Sigmoid colon (tissue), 4 donors: ENCODE measurements around the gene TRIAP1.
A peak's percentile ranks its signal among the peaks of the same experiment; 100 is the strongest.

Experiments used
- EP300 ChIP-seq, 4 donors: sonication (generic); formaldehyde crosslinking; IDR thresholded peaks; one replicate each; pipeline ENCODE4 v1.6.1; 2017; ENCODE audit warnings: antibody characterized with exemption in 4 of 4
- POLR2A ChIP-seq, 2 donors: fragments of 450-650 bp; IDR thresholded peaks; one replicate each; pipeline ENCODE4 v1.6.1; 2016; ENCODE audit warnings: antibody characterized with exemption in 2 of 2, mild to moderate bottlenecking in 2 of 2, moderate library complexity in 2 of 2
- POLR2AphosphoS5 ChIP-seq, 4 donors: sonication (generic); formaldehyde crosslinking; IDR thresholded peaks; one replicate each; pipeline ENCODE4 v1.6.1; 2017; ENCODE audit warnings: antibody characterized with exemption in 4 of 4
- TF ChIP-seq, protein P1 (sequence below), 4 experiments: fragments of 450-650 bp in 3 of 4; fragments of 200-600 bp in 1 of 4; IDR thresholded peaks; one replicate each; pipeline ENCODE4 v1.5.1; 2016 to 2019; ENCODE audit warnings: antibody characterized with exemption in 4 of 4, mild to moderate bottlenecking in 3 of 4, moderate library complexity in 2 of 4

DNA sequence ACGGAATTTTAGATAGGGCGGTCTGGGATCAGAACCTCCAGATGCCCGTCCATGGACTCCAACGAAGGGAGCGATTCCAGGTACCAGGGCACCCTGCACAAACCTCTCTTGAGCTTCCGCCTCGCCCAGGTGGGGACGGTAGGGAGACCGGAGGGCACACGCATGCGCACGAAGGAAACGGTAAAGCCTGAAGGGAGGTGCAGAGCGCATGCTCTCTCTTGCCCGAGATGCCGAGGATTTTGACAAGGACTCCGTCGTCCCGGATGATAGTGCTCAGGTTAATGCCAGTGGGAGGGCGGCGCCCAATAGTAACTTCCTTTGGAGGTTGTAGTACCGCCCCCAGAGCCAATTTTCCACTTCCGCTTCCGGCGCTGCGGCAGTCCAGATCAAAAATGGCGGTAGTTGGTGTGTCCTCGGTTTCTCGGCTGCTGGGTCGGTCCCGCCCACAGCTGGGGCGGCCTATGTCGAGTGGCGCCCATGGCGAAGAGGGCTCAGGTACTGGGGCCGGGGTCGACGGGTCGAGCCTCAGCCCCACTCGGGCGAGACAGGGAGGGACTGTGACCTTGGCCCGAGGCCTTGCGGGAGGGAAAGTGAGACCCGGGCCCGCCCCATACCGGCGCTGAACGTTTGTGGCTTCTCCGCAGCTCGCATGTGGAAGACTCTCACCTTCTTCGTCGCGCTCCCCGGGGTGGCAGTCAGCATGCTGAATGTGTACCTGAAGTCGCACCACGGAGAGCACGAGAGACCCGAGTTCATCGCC is 8.3 kb downstream of the TRIAP1 start, which contains the start of gene COX6A1:
- TF ChIP-seq, protein P1, sequence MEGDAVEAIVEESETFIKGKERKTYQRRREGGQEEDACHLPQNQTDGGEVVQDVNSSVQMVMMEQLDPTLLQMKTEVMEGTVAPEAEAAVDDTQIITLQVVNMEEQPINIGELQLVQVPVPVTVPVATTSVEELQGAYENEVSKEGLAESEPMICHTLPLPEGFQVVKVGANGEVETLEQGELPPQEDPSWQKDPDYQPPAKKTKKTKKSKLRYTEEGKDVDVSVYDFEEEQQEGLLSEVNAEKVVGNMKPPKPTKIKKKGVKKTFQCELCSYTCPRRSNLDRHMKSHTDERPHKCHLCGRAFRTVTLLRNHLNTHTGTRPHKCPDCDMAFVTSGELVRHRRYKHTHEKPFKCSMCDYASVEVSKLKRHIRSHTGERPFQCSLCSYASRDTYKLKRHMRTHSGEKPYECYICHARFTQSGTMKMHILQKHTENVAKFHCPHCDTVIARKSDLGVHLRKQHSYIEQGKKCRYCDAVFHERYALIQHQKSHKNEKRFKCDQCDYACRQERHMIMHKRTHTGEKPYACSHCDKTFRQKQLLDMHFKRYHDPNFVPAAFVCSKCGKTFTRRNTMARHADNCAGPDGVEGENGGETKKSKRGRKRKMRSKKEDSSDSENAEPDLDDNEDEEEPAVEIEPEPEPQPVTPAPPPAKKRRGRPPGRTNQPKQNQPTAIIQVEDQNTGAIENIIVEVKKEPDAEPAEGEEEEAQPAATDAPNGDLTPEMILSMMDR (IDR thresholded peaks at IDR 0.05), result no peak
- peak; percentile 70 to 86 (median 78) for TF ChIP-seq POLR2AphosphoS5 (IDR thresholded peaks at IDR 0.05)
- TF ChIP-seq POLR2A (IDR thresholded peaks at IDR 0.05), result peak; percentile 41 to 47
- no peak for TF ChIP-seq EP300 (IDR thresholded peaks at IDR 0.05)
